ENCODE results near the gene CFAP47.
"Not testable (repeated sequence)": the region's sequence is repeated elsewhere in the genome, so short reads cannot be mapped to it uniquely, and the experiment has no call there.

CFAP47 gene

GRCh38 chrX:36035550-36035949, 116.0 kb downstream of the CFAP47 start:
- TF ChIP-seq, protein P1, sequence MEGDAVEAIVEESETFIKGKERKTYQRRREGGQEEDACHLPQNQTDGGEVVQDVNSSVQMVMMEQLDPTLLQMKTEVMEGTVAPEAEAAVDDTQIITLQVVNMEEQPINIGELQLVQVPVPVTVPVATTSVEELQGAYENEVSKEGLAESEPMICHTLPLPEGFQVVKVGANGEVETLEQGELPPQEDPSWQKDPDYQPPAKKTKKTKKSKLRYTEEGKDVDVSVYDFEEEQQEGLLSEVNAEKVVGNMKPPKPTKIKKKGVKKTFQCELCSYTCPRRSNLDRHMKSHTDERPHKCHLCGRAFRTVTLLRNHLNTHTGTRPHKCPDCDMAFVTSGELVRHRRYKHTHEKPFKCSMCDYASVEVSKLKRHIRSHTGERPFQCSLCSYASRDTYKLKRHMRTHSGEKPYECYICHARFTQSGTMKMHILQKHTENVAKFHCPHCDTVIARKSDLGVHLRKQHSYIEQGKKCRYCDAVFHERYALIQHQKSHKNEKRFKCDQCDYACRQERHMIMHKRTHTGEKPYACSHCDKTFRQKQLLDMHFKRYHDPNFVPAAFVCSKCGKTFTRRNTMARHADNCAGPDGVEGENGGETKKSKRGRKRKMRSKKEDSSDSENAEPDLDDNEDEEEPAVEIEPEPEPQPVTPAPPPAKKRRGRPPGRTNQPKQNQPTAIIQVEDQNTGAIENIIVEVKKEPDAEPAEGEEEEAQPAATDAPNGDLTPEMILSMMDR (IDR thresholded peaks at IDR 0.05; ENCODE audit: borderline replicate concordance, insufficient read depth, low read depth, low read length): no peak
- H3K4me3 ChIP-seq (ENCODE audit: low read depth, low read length): no peak overlapping the region

- TF ChIP-seq, protein P1 (IDR thresholded peaks at IDR 0.05; ENCODE audit: borderline replicate concordance, insufficient read depth, low read depth, low read length): no peak
- no peak overlapping the region for H3K4me3 ChIP-seq (ENCODE audit: low read depth, low read length)
These were observed 143.2 kb downstream of the CFAP47 start for GRCh38 chrX:36062778-36063177.

GRCh38 chrX:36071061-36071460, 151.5 kb downstream of the CFAP47 start:
- TF ChIP-seq, protein P1 (IDR thresholded peaks at IDR 0.05; ENCODE audit: borderline replicate concordance, insufficient read depth, low read depth, low read length): no peak
- H3K4me3 ChIP-seq (ENCODE audit: low read depth, low read length): no peak overlapping the region

GRCh38 chrX:36075009-36075408, 155.5 kb downstream of the CFAP47 start:
- H3K4me3 ChIP-seq (ENCODE audit: low read depth, low read length): not testable (repeated sequence)

GRCh38 chrX:36083256-36083655, 163.7 kb downstream of the CFAP47 start:
- no peak overlapping the region for H3K4me3 ChIP-seq (ENCODE audit: low read depth, low read length)
- TF ChIP-seq, protein P1 (IDR thresholded peaks at IDR 0.05; ENCODE audit: borderline replicate concordance, insufficient read depth, low read depth, low read length): no peak

DNA sequence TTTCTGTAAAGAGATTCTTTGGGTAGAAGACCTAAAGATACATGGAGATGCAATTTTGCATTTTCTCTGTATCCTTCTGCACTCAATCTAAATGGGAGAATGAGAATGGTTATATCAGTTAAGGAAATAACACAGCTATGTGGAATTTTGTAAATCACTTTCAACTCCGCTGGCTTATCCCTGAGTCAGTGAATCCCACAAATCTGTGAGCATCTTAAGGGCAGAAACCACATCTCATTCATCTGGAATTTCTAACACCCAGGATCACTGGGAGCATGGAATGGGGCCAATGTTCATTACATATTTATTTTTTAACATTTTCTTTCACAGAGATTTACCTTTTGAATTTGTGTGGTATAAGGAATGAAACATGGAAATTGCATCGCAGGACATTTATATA, 167.8 kb downstream of the CFAP47 start:
- no peak overlapping the region for H3K4me3 ChIP-seq (ENCODE audit: low read depth, low read length)
- TF ChIP-seq, protein P1 (IDR thresholded peaks at IDR 0.05; ENCODE audit: borderline replicate concordance, insufficient read depth, low read depth, low read length): no peak

- H3K4me3 ChIP-seq (ENCODE audit: low read depth, low read length): not testable (repeated sequence)
These were observed 169.4 kb downstream of the CFAP47 start for GRCh38 chrX:36088939-36089338.

- no peak overlapping the region for H3K4me3 ChIP-seq (ENCODE audit: low read depth, low read length)
- TF ChIP-seq, protein P1 (IDR thresholded peaks at IDR 0.05; ENCODE audit: borderline replicate concordance, insufficient read depth, low read depth, low read length): no peak
These were observed 182.9 kb downstream of the CFAP47 start for GRCh38 chrX:36102425-36102824.

Measured in GM12875 (cell line).